Measurements from ENCODE around the gene CYP4F8. TPM values are rescaled to one million over a fixed set of nuclear protein-coding genes. Genes with fewer than 3 reads are reported as not detected.

CYP4F8 gene
- total and polyA plus RNA-seq, 2 donors (not counting 1 experiment from before 2014, with no cell fraction given): not detected

Small RNA genes lying within 50 kb of the gene (small RNA-seq; reads per million reads assigned to genes)
- not detected for gene AD000091.1 (ENCODE audit: insufficient read length, low read depth, low replicate concordance)

Other genes with a start within 250 kb of the CYP4F8 start
- gene AKAP8, start 235.4 kb upstream of the CYP4F8 start, total RNA-seq: 80.0 and 84.8 TPM in 2 replicates
- 30.0 and 46.3 TPM in 2 replicates for gene AKAP8, start 235.4 kb upstream of the CYP4F8 start, polyA plus RNA-seq
- gene AKAP8L, start 196.2 kb upstream of the CYP4F8 start, total RNA-seq: 211 and 219 TPM in 2 replicates
- 151 and 184 TPM in 2 replicates for gene AKAP8L, start 196.2 kb upstream of the CYP4F8 start, polyA plus RNA-seq
- 24.8 and 28.9 TPM in 2 replicates for gene WIZ, start 165.3 kb upstream of the CYP4F8 start, total RNA-seq
- gene WIZ, start 165.3 kb upstream of the CYP4F8 start, polyA plus RNA-seq: 15.0 and 18.2 TPM in 2 replicates
- gene RASAL3, start 150.7 kb upstream of the CYP4F8 start, total RNA-seq: 88.5 and 95.3 TPM in 2 replicates
- gene RASAL3, start 150.7 kb upstream of the CYP4F8 start, polyA plus RNA-seq: 154 and 155 TPM in 2 replicates
- gene PGLYRP2, start 135.7 kb upstream of the CYP4F8 start, total RNA-seq: not detected in 2 replicates
- not detected in 2 replicates for gene PGLYRP2, start 135.7 kb upstream of the CYP4F8 start, polyA plus RNA-seq
- not detected in 2 replicates for gene CYP4F22, start 106.7 kb upstream of the CYP4F8 start, total RNA-seq
- gene CYP4F22, start 106.7 kb upstream of the CYP4F8 start, polyA plus RNA-seq: 0.03 TPM in 1 of 2 replicates, not detected in the other
- 0.63 TPM in 1 of 2 replicates, not detected in the other for gene CYP4F3, start 25.7 kb downstream of the CYP4F8 start, total RNA-seq
- gene CYP4F3, start 25.7 kb downstream of the CYP4F8 start, polyA plus RNA-seq: 0.03 TPM in 1 of 2 replicates, not detected in the other
- not detected in 2 replicates for gene CYP4F12, start 57.9 kb downstream of the CYP4F8 start, total RNA-seq
- gene CYP4F12, start 57.9 kb downstream of the CYP4F8 start, polyA plus RNA-seq: not detected in 2 replicates
- not detected in 2 replicates for gene OR10H2, start 112.8 kb downstream of the CYP4F8 start, total RNA-seq
- not detected in 2 replicates for gene OR10H2, start 112.8 kb downstream of the CYP4F8 start, polyA plus RNA-seq
- not detected in 2 replicates for gene OR10H3, start 122.8 kb downstream of the CYP4F8 start, total RNA-seq
- not detected in 2 replicates for gene OR10H3, start 122.8 kb downstream of the CYP4F8 start, polyA plus RNA-seq
- not detected in 2 replicates for gene OR10H5, start 172.4 kb downstream of the CYP4F8 start, total RNA-seq
- not detected in 2 replicates for gene OR10H5, start 172.4 kb downstream of the CYP4F8 start, polyA plus RNA-seq
- 0.07 and 0.10 TPM in 2 replicates for gene OR10H1, start 200.4 kb downstream of the CYP4F8 start, total RNA-seq
- gene OR10H1, start 200.4 kb downstream of the CYP4F8 start, polyA plus RNA-seq: not detected in 2 replicates

Data from B cell (primary cell).